A549 (cell line): ENCODE measurements around the gene MITF.

ENCODE experiments used
- CEBPB ChIP-seq, 2 experiments: fragments of >200 bp in 1 of 2; sonication (Bioruptor Twin) in 1 of 2; formaldehyde crosslinking in 1 of 2; IDR thresholded peaks; 2 replicates each; pipeline ENCODE4 v1.6.1; 2012 to 2016
- CHD2 ChIP-seq: fragments of 150-350 bp; IDR thresholded peaks from 2 replicates; pipeline ENCODE4 v1.6.1; 2014; ENCODE audit warnings: low read length; ENCODE audit not compliant: partially characterized antibody
- EP300 ChIP-seq, 2 experiments: fragments of >200 bp; sonication (Bioruptor Twin); formaldehyde crosslinking; IDR thresholded peaks; 2 replicates in 1 of 2; 3 replicates in 1 of 2; pipeline ENCODE4 v1.6.1; 2016 to 2017
- KDM1A ChIP-seq: fragments of 200-600 bp; sonication (generic); IDR thresholded peaks from 2 replicates; pipeline ENCODE4 v1.6.1; 2016; ENCODE audit warnings: low read depth, mild to moderate bottlenecking
- MAFK ChIP-seq: fragments of 450-650 bp; IDR thresholded peaks from 2 replicates; pipeline ENCODE4 v1.6.1; 2014; ENCODE audit not compliant: partially characterized antibody
- MAX ChIP-seq: IDR thresholded peaks from 2 replicates; pipeline ENCODE4 v1.6.1; 2012
- MAZ ChIP-seq: fragments of 150-350 bp; IDR thresholded peaks from 2 replicates; pipeline ENCODE4 v1.6.1; 2014; ENCODE audit warnings: antibody characterized with exemption, low read depth, low read length, borderline replicate concordance
- POLR2A ChIP-seq: IDR thresholded peaks from 2 replicates; pipeline ENCODE4 v1.6.1; 2012; ENCODE audit warnings: mild to moderate bottlenecking, low read length
- RAD21 ChIP-seq, 2 experiments: fragments of >200 bp in 1 of 2; sonication (Bioruptor Twin) in 1 of 2; formaldehyde crosslinking in 1 of 2; IDR thresholded peaks in 1 of 2; conservative IDR thresholded peaks in 1 of 2; 2 replicates in 1 of 2; 3 replicates in 1 of 2; pipeline ENCODE4 v1.6.1; 2012 to 2018; ENCODE audit warnings: inconsistent platforms in 1 of 2
- RCOR1 ChIP-seq: fragments of 150-350 bp; IDR thresholded peaks from 2 replicates; pipeline ENCODE4 v1.6.1; 2014; ENCODE audit warnings: antibody characterized with exemption, low read length, low read depth
- RNF2 ChIP-seq: fragments of 200-600 bp; sonication (generic); IDR thresholded peaks from 2 replicates; pipeline ENCODE4 v1.6.1; 2016; ENCODE audit warnings: low read depth, mild to moderate bottlenecking, antibody characterized with exemption, moderate library complexity, borderline replicate concordance
- TF ChIP-seq, protein P1 (sequence below): fragments of >200 bp; sonication (Bioruptor Twin); formaldehyde crosslinking; IDR thresholded peaks from 3 replicates; pipeline ENCODE4 v1.5.1; 2016

DNA sequence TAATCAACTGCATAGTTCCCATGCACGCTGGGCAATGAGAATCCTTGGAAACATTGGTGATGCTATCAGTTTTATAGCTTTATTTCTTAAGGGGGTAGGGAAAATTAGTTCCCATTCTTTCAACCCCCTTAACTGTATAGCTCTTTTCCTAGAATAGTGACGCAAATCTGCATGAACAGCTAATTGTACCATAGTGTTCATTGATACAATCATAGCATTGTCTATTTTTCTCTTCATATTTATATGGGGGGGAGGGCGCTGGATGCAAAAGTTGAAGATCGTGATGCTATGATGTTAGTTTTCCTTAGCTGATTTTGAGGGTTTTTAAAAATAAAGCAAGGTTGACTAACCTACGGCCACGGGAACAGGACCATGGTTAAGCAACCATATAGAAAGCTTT, 227.9 kb downstream of the MITF start:
- TF ChIP-seq POLR2A (no peak), MAX (no peak), RAD21 (conservative IDR thresholded peaks at IDR 0.05 in 1 of 2, IDR thresholded peaks at IDR 0.05 in 1 of 2) (no peak), KDM1A (no peak), MAFK (no peak), MAZ (no peak), EP300 (IDR thresholded peaks at IDR 0.05) (no peak), CHD2 (no peak), RNF2 (no peak), CEBPB (IDR thresholded peaks at IDR 0.05) (no peak), RCOR1 (no peak)
- TF ChIP-seq, protein P1, sequence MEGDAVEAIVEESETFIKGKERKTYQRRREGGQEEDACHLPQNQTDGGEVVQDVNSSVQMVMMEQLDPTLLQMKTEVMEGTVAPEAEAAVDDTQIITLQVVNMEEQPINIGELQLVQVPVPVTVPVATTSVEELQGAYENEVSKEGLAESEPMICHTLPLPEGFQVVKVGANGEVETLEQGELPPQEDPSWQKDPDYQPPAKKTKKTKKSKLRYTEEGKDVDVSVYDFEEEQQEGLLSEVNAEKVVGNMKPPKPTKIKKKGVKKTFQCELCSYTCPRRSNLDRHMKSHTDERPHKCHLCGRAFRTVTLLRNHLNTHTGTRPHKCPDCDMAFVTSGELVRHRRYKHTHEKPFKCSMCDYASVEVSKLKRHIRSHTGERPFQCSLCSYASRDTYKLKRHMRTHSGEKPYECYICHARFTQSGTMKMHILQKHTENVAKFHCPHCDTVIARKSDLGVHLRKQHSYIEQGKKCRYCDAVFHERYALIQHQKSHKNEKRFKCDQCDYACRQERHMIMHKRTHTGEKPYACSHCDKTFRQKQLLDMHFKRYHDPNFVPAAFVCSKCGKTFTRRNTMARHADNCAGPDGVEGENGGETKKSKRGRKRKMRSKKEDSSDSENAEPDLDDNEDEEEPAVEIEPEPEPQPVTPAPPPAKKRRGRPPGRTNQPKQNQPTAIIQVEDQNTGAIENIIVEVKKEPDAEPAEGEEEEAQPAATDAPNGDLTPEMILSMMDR, result no peak
